Measurements from ENCODE around the gene AIF1L.

Gene AIF1L

DNA sequence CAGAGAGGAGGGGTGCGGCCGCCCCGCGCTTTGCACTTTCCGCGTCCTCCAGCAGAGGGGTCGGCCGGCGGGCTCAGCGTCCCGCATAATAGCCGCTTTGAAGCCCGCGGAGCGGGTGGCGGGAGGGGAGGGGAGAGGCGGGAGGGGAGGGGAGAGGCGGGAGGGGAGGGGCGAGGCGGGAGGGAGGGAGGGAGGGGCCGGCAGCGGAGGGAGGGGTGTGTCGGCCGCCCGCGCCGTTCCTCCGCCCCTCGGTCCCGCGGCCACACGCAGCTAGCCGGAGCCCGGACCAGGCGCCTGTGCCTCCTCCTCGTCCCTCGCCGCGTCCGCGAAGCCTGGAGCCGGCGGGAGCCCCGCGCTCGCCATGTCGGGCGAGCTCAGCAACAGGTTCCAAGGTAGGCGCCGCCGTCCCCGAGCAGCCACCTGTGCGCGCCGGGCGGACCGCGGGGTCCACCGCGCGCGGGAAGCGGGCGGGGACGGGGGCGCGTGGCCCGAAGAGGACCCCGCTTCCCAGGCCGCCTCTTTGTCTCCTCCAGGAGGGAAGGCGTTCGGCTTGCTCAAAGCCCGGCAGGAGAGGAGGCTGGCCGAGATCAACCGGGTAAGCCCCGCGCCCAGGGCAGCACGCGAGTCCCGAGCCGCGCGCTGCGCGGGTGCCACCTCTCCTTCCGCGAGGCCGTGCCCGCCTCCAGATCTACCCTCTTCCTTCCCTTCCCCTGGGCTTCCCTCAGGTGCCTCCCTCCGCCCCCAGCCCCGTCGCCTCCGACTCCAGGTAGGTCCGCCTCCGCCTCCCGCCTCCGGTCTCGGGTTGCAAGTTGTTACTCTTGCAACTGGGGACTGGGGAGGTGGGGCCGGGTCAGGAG lies at the start of gene AIF1L:
Gene AIF1L (plus strand): TSS at position 263 of the 857 bp plus-strand sequence. CDS start 99 bp downstream, at position 362.
- DNase-seq: peak in 48 of 56 donors; percentile 28 to 84 (median 70)

DNA sequence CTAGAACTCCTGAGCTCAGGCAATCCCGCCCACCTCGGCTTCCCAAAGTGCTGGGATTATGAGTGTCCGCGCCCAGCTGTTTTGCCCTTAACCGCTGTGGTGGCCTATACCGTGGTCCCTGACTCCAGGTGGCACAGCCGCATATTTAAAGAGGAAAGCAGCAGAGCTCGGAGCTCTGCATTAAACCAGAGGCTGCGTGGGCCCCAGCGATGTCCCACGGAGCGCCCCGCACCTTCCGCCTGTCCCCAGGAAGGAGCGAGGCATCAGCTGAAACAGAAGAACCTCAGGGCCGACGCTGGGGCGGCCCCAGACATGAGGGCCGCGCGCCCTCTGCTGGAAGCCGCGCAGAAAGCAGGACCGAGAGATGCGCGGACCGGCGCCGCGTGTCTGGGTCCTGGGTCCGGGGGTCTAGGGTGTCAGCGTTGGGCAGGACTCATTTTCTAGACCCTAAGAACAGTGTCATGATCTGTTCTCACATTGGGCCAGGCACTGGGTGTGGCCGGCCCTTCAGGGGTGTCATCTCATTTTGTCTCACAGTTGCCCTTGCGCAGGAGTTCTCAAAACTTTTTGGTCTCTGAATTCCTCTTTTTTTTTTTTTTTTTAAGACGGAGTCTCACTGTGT lies 49.6 kb upstream of the AIF1L start:
- peak in 44 of 56 donors; percentile 6 to 78 (median 43) for DNase-seq

DNA sequence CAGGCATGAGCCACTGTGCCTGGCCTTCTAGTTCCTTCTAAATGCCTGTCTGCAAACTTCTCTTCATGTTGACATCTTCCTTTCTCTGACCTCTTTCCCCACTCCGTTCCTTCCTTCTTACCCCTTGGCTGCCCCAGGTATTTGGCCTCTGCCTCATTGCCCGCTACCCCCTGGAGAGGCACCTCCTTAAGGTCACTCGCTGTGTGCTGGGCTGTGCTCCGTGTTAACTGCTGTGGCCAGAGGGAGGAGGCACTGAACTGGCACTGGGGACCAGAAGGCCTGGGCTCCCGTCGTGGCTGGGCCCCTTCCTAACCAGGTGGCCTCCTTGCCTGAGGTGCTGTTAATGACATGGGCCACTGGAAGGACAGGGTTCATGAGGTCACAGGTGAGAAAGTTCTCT lies 48.0 kb upstream of the AIF1L start:
- DNase-seq: no peak

DNA sequence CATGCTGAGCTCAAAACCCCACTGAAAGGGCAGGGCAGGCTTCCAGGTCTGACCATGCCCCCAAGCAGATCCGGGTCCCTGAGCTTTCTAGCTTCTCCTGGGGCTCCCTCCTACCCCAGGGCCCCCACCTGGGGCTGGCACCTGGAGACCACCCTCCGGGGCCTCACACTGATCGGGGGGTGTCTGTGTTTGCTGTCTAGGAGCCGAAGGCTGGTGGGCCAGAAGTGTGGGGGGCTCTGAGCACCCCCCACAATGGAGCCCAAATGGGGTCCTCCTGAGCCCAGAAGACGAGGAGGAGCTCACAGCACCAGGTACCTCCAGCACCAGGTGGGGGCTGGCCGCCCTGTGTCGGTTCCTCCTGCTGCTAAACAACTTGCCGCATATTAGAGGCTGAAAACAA lies 47.5 kb upstream of the AIF1L start:
- no peak for DNase-seq

DNA sequence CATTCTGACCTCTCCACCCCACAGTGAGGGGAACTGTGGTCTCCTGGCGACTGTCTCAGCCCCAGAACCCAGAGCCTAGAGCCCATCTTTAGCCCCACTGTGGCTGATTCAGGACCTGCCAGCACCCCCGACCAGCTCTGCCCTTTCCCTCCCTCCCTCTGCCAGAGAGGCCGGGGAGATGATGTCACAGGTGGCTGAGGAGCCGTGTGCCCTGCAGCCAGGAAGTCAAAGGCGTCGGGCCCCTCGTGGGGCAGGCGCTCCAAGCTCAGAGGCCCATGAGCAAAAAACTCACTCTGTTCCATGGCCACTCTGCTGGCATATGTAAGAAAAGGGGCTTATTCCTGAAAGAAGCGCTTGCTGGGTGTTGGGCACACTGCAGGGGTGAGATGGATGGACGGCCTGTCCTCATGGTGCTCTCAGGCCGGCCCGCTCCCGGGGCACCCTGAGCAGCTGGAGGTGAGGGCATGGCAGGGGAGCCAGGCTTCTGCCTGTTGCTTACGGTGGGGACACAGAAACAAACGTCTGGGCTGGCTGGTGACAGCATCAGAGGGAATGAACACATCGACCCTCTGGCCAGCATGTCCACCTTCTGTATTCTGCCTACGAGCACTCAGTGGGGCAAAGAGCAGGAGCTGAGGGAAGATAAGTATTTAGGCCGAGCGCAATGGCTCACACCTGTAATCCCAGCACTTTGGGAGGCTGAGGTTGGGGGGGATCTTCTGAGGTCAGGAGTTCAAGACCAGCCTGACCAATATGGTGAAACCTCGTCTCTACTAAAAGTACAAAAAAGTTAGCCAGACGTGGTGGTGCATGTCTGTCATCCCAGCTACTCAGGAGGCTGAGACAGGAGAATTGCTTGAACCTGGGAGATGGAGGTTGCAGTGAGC lies 46.3 kb upstream of the AIF1L start:
- DNase-seq: no peak

DNA sequence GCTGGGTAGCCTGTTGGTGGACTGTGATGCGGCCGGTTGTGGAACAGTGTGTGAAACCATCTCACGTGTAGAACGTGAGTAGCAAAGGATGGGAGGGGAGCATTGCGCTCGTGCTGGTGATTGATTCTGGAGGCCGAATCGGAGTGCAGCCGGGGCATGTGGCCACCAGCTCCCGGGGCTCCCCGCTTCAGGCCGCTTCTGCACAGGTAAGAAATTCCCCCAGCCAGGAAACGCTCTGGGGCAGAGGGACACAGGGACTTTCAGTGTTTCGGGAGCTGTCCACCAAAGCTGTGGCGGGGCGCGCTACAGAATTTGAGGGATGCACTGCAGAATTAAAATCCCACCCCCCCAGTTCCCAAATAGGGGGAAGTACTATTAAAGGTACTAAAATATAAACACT lies 45.5 kb upstream of the AIF1L start:
- DNase-seq: no peak

DNA sequence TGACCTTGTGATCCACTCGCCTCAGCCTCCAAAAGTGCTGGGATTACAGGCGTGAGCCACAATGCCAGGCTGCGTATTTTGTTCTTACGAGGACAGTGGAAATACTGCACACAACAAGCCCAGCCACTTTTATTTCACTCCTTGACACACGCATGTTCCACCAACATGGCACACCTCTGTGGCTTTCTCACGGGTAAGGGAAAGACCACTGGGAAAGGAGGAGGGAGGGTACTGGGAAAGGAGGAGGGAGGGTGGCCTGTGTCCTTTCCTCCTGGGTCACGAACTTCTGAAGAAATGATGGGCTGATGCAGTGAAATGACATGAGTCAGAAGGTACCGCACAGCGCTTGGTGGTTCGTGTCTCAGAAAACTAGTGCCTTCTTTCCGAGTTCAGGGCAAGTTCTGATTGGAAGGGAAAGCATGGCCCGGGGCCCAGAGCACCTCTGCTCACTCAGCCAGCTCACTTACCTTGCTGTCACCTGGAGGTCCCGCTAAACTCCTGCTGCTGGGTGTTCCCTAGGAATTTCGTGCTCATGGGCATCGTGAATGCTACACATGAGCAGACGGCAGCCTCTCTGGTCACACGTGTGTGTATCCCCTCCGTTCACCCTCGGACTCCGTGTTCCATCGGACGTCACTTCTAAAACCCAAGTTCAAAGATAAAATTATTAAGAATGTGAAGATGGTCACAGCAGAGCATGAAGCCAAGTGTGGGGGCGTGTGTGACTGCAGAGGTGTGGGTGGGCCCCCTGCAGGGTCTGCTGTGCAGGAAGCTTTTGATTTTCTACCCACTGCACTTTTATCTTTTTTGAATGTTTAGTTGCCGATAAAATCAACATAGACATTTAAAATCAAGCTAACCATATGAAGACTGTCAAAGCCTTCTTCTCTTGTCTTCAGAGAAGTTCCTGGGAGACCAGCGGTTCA lies 44.5 kb upstream of the AIF1L start:
- no peak for DNase-seq

DNA sequence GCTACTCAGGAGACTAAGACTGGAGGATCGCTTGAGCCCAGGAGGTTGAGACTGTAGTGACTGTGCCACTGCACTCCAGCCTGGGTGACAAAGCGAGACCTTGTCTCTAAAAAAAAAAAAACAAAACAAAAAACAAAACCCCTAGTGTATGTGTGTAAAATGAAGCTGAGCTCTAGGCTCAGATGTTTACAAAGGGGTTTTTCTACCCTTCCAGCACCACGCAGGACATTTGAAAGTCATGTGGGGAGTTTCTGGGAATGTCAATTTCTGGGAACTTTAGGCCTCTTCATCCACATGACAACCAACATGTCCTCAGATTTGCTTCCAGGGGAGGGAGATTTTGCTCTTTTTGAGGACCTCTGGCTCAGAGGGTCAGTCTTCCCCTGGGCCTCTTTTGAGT lies 42.4 kb upstream of the AIF1L start:
- DNase-seq: peak in 23 of 56 donors; percentile 9 to 62 (median 36)

DNA sequence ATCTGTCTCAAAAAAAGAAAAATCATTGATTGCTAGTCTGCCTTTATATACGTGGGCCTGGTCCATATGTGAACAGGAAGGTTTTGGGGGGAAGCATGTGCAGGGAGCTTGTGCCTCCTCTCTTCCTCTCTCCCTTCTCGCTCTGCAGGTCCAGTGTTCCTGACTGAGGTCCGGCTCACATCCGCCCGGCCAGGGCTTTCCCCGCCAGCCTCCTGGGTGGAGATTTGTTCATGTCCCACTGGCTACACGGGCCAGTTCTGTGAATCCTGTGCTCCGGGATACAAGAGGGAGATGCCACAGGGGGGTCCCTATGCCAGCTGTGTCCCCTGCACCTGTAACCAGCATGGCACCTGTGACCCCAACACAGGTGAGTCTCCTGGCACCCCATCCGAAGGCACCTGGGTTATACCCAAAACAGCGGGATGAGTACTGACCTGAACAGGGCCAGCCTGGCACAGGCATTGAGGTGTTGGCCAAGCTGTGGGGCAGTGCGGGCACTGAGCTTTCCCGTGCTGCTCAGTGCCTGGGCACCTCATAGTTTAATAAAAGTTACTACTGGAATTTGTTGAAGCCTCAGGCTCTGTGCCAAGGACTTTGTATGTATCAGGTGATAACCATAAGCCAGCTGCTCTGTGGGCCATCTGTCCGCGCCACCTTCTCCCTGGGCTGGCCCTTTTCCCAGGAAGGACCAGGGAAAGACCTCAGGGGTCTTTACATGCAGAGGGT lies 39.4 kb upstream of the AIF1L start:
- DNase-seq: no peak

DNA sequence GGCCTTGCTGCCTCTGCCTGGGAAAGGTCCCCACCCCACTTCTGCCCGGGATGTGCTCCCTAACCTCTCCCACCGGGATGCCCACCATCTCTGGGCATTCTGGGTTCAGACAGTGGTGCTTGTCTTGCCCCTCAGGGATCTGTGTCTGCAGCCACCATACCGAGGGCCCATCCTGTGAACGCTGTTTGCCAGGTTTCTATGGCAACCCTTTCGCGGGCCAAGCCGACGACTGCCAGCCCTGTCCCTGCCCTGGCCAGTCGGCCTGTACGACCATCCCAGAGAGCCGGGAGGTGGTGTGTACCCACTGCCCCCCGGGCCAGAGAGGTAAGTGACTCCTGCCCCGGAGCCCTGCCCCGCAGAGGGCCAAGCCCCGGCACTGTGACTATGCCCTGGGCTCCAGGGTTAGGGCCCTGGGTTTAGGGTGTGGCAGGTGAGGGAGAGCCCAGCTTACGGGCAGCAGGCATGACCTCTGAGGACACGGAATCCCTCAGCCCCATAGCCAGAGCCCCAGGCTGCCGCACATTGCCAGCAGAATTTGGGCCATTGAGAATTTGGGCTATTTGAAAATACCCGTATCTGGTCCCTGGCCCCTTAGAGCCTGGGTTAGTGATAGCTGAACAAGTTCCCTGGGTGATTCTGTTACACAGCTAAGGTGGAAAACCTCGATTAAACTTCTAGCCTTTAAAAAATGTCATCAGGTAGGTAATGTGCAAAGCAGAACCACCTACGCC lies 35.3 kb upstream of the AIF1L start:
- DNase-seq: peak in 1 of 56 donors; percentile 12

DNA sequence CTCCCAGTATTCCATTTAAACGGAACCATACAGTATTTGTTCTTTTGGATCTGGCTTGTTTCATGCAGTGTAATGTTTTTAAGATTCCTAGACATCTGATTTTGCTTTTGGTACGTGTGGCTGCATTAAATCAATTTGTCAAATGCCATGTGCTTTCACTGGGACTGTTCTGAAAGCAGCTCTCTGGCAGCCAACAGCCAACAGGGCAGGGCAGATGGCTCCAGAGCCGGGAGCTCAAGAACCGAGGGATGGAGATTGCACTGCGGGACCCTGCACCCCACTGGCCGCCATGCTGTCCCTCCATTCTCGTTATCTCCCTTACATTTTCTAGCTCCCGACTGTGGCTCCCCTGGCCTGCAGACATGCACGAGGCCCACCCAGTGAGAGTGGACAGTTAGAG lies 33.4 kb upstream of the AIF1L start:
- no peak for DNase-seq

DNA sequence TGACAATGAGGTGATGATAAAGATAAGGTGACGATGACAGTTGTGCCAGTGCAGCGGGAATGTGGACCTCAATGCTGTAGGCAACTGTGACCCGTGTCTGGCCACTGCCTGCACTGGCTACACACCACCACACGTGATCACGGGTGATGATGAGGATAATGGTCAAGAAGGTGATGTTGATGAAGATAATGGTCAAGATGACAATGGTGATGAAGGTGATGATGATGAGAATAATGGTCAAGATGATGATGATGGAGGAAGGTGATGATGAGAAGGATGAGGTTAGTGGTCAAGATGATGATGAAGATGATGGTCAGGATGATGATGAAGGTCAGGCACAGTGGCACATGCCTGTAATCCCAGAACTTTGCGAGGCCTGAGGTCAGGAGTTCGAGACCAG lies 30.7 kb upstream of the AIF1L start:
- DNase-seq: no peak

DNA sequence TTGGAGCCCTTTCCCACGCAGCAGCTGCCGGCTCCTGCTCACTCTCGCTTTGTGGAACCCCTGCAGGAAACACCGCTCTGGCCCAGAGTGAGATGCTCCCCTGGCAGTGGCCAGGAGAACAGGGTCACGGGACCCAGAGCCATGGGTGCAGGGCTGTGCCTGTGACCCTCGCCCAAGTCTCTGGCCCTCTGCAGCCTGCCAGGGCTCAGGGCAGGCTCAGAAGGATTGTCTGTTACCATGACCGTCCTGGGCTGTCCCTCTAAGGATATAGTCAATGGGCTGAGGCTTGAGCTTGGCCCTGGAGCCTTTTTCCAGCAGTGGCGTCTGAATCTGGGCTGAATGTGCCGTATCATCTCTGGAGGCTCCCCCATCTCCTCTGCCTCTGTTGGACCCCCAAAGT lies 28.7 kb upstream of the AIF1L start:
- no peak for DNase-seq

DNA sequence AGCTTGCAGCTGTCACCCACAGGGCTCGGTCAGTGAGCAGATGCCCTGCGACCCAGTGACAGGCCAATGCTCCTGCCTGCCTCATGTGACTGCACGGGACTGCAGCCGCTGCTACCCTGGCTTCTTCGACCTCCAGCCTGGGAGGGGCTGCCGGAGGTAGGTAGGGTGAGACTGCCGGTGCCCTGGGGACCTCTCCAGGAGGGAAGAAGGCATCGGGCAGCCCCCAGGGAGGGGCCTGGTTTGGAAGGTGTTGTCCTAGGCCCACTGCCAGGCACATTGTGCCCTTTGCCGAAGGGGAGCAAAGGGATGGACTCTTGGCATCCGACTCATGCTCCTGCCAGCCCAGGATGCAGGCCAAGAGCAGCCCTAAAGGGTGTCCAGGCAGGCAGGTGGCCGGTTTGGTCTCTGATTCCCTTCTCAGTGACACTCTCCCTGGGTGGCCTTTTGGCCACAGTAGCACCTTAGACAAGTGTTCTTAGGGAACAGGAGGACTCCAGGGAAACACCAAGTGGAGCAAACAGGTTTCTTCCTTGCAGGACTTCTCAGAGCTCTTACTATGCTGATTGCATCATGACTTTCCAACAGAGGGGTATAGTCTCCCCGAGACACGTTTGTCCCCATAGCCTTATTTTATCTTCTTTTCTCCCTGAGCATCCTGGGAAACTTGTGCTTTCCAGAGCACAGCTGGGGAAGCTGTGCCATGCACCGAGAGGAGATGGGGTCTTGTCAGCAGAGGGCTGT lies 28.1 kb upstream of the AIF1L start:
- no peak for DNase-seq

DNA sequence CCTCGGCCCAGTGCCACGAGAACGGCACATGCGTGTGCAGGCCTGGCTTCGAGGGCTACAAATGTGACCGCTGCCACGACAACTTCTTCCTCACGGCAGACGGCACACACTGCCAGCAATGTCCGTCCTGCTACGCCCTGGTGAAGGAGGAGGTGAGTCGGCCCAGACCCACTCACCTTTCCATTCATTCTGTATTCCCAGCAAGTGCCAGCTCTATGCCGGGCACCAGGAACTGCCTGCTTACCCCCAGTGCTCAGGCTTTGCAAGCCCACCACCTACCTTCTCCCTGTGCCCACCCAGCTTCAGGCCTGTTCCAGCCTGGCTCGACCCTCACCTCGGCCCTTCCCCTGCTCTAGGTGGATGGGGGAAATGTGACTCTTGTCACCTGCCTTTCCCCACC lies 26.6 kb upstream of the AIF1L start:
- no peak for DNase-seq

DNA sequence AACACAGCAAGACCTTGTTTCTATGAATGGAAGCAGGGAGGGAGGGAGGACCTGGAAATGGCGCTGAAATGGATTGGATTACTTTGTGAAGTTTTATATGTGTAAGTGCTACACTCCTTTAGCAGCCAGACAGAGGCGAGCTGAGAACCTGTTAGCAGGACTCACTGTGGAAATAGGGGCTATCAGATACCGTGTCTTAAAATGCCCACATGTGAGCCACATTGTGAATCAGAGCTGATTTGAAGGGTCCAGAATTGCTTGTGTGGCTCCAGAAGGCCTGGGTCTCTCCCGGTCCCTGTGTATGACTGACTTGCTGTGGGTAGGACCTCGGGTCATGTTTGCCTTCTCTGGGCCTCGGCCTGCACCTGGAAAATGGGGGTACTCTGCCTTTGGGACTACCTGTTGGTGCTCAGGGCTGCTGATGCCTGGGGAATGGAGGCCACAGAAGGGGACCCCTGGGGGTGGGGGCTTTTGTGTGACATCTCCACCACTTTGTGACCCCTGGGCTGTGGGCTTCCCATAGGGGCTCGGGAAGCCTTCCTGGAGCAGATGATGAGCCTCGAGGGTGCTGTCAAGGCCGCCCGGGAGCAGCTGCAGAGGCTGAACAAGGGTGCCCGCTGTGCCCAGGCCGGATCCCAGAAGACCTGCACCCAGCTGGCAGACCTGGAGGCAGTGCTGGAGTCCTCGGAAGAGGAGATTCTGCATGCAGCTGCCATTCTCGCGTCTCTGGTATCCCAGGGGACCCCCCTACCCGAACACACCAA lies 24.0 kb upstream of the AIF1L start:
- no peak for DNase-seq

DNA sequence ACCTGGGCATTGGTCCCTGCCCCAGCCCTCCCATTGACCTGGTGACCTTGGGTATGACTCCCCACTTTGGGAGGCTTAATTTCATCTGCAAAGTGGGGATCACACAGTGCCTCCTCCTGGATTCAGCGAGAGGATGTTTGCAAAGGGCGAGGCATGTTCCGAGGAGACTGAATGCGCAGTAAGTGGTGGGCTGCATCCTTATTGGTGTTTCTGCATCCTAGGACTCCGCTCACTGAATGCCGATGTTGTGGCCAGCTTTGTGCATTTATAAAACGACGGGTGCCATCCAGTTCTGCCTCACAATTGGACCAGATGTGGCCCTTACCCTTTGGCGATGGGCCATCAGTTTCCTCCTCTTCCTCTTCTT lies 23.5 kb upstream of the AIF1L start:
- no peak for DNase-seq

All from nucleus accumbens (tissue), 56 donors.